ENCODE data around the gene KRTDAP. TPM values are rescaled to one million over a fixed set of nuclear protein-coding genes. Genes with fewer than 3 reads are reported as not detected.
A peak's percentile ranks its signal among the peaks of the same experiment; 100 is the strongest.
"Not testable (repeated sequence)": the region's sequence is repeated elsewhere in the genome, so short reads cannot be mapped to it uniquely, and the experiment has no call there.

The KRTDAP gene
- total and polyA plus RNA-seq, 10 of the 15 experiments (the other 5 are each of a cell fraction or from before 2014, with no cell fraction given), result 0.23 TPM; not detected in 9

DNA sequence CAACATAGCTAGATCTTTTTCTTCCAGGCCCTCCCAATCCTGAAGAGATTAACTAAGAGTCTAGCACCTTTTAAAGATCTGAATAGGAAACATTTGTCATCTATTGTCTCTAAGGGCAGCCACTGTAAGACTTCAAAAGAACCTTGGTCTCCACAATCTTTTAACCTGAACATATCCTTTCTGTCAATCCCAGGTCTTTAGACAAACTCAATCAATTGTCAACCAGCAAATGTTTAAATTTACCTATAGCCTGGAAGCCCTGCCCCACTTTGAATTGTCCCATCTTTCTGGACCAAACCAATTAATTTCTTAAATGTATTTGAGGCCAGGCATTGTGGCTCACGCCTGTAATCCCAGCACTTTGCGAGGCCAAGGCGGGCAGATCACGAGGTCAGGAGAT lies 19.2 kb downstream of the KRTDAP start:
- ChIA-PET RAD21 (ENCODE audit: unreplicated experiment) (interaction anchor here (0.8 to 8.3 kb wide), 6 partner anchors 12 to 138 kb away, joined by 3 to 143 read pairs (median 22); partner anchors contain the start of gene FFAR3), SMC1A (ENCODE audit: uncharacterized antibody, unreplicated experiment) (interaction anchor here (0.9 to 6.8 kb wide), 6 partner anchors 24 to 137 kb away, joined by 4 to 134 read pairs (median 19); no protein-coding TSS in a partner anchor), POLR2A (interaction anchor here (5.9 kb wide), 1 partner anchor 118 kb away, joined by 35 read pairs; no protein-coding TSS in a partner anchor), CTCF (interaction anchor here (0.6 to 7.2 kb wide), 10 partner anchors 20 to 235 kb away, joined by 3 to 168 read pairs (median 7); partner anchors contain the start of genes FFAR1 and USF2)
- H3K79me2 ChIP-seq (ENCODE audit: control insufficient read depth, insufficient read depth, low read length); H3K27ac ChIP-seq (ENCODE audit: control insufficient read depth, insufficient read depth); ATAC-seq; intact Hi-C loops (cut with micrococcal nuclease; ENCODE audit: unreplicated experiment); BruUV-seq (replicated peaks); H2AFZ ChIP-seq (ENCODE audit: control insufficient read depth, low read depth, low read length); H3K36me3 ChIP-seq (ENCODE audit: control insufficient read depth in 2 of 2, insufficient read depth in 2 of 2, low read length in 1 of 2); H3K9me3 ChIP-seq (replicated peaks; ENCODE audit: control insufficient read depth, insufficient read depth, low read length); FAIRE-seq; DNase-seq (ENCODE audit: low read depth, low spot score); H3K9ac ChIP-seq (ENCODE audit: control insufficient read depth, insufficient read depth, low read length); H3K4me1 ChIP-seq (ENCODE audit: control insufficient read depth, insufficient read depth, low read length); H3K27me3 ChIP-seq (replicated peaks in 1 of 2; ENCODE audit: control insufficient read depth in 2 of 2, insufficient read depth in 2 of 2, low read length in 1 of 2); H3K4me2 ChIP-seq (ENCODE audit: control insufficient read depth, insufficient read depth); H3K4me3 ChIP-seq; H4K20me1 ChIP-seq (ENCODE audit: control insufficient read depth, insufficient read depth); in situ Hi-C loops (cut with MboI): not testable (repeated sequence)
- WGBS (ENCODE audit: insufficient coverage, insufficient replicate concordance, low lambda C conversion rate, missing lambda C conversion rate), result 81% methylated on average over 4 of the region's 4 CpGs

DNA sequence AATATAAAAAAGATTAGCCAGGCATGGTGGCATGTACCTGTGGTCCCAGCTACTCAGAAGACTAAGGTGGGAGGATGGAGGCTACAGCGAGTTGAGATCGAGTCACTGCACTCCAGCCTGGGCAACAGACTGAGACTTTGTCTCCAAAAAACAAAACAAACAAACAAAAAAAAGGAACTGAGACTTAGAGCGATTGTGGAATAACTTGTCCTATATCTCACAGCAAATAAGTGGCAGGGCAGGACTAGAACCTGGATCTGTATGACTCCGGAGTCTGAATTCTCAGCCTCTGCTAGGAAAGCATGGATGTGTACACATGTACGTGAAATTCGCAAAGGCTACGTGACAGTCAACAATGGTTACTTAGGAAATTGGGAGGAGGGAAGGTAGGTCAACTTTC lies 20.1 kb downstream of the KRTDAP start:
- H3K9ac ChIP-seq (ENCODE audit: control insufficient read depth, insufficient read depth, low read length), result no peak overlapping the region
- peaks cover 5% of the 10 kb centered on the region for H3K4me1 ChIP-seq (ENCODE audit: control insufficient read depth, insufficient read depth, low read length)
- RAD21 ChIA-PET (ENCODE audit: unreplicated experiment), result interaction anchor here (0.8 to 8.3 kb wide), 17 partner anchors 10 to 137 kb away, joined by 3 to 143 read pairs (median 4); partner anchors contain the start of genes FFAR1 and FFAR3
- intact Hi-C loops (cut with micrococcal nuclease; ENCODE audit: unreplicated experiment), result no loop called here
- no peak overlapping the region for H3K4me2 ChIP-seq (ENCODE audit: control insufficient read depth, insufficient read depth)
- H3K27me3 ChIP-seq (replicated peaks in 1 of 2; ENCODE audit: control insufficient read depth in 2 of 2, insufficient read depth in 2 of 2, low read length in 1 of 2), result no peaks in the 10 kb centered on the region
- no TSS peak for BruUV-seq (replicated peaks)
- no peaks in the 10 kb centered on the region for H3K79me2 ChIP-seq (ENCODE audit: control insufficient read depth, insufficient read depth, low read length)
- no peak for FAIRE-seq
- 58% methylated on average over 7 of the region's 7 CpGs for WGBS (ENCODE audit: insufficient coverage, insufficient replicate concordance, low lambda C conversion rate, missing lambda C conversion rate)
- POLR2A ChIA-PET, result interaction anchor here (1.0 to 5.9 kb wide), 6 partner anchors 16 to 120 kb away, joined by 4 to 35 read pairs (median 5); no protein-coding TSS in a partner anchor
- no peak for DNase-seq (ENCODE audit: low read depth, low spot score)
- in situ Hi-C loops (cut with MboI), result no loop called here
- H4K20me1 ChIP-seq (ENCODE audit: control insufficient read depth, insufficient read depth), result no peaks in the 10 kb centered on the region
- SMC1A ChIA-PET (ENCODE audit: uncharacterized antibody, unreplicated experiment), result interaction anchor here (1.0 to 6.8 kb wide), 17 partner anchors 8 to 136 kb away, joined by 3 to 134 read pairs (median 9); partner anchors contain the start of gene FFAR3
- CTCF ChIA-PET, result interaction anchor here (1.0 to 7.2 kb wide), 20 partner anchors 11 to 328 kb away, joined by 3 to 168 read pairs (median 8); partner anchors contain the start of genes FFAR1 and USF2
- H3K9me3 ChIP-seq (replicated peaks; ENCODE audit: control insufficient read depth, insufficient read depth, low read length), result no peaks in the 10 kb centered on the region
- H3K36me3 ChIP-seq (ENCODE audit: control insufficient read depth in 2 of 2, insufficient read depth in 2 of 2, low read length in 1 of 2), result no peaks in the 10 kb centered on the region
- H3K4me3 ChIP-seq, result no peak overlapping the region
- ATAC-seq, result no peak
- H3K27ac ChIP-seq (ENCODE audit: control insufficient read depth, insufficient read depth), result no peak overlapping the region
- H2AFZ ChIP-seq (ENCODE audit: control insufficient read depth, low read depth, low read length), result no peak overlapping the region
- TF ChIP-seq MTA3 (IDR thresholded peaks at IDR 0.05; ENCODE audit: borderline replicate concordance, low read length), result no peak
- no peak for TF ChIP-seq E2F4 (IDR thresholded peaks at IDR 0.05; ENCODE audit: low read depth, low read length)
- no peak for TF ChIP-seq SMARCA5 (IDR thresholded peaks at IDR 0.05)
- no peak for TF ChIP-seq NRF1 (conservative IDR thresholded peaks at IDR 0.05; ENCODE audit: low read depth, low read length)
- no peak for TF ChIP-seq ZNF622 (IDR thresholded peaks at IDR 0.05)
- no peak for TF ChIP-seq YBX1 (IDR thresholded peaks at IDR 0.05)
- no peak for TF ChIP-seq ZBTB40 (IDR thresholded peaks at IDR 0.05; ENCODE audit: borderline replicate concordance)
- TF ChIP-seq STAT1 (conservative IDR thresholded peaks at IDR 0.05), result no peak
- TF ChIP-seq RBBP5 (conservative IDR thresholded peaks at IDR 0.05), result no peak
- peak; percentile 54 to 56; a peak in 2 of 4 replicates for TF ChIP-seq IKZF2 (IDR thresholded peaks at IDR 0.05)
- peak; percentile 82 for TF ChIP-seq SPI1 (IDR thresholded peaks at IDR 0.05; ENCODE audit: borderline replicate concordance, insufficient read depth, low read depth, low read length)
- no peak for TF ChIP-seq BRCA1 (IDR thresholded peaks at IDR 0.05; ENCODE audit: low read depth, low read length)

Measured in GM12878 (cell line).